Keratinocyte (primary cell): Measurements from ENCODE around the gene SKI.

Experiments used
- EZH2 ChIP-seq: IDR thresholded peaks from one replicate; pipeline ENCODE4 v1.6.1; 2012; ENCODE audit warnings: inconsistent platforms, mild to moderate bottlenecking, low read length, moderate library complexity
- TF ChIP-seq, protein P1 (sequence below), 3 experiments: IDR thresholded peaks in 1 of 3; conservative IDR thresholded peaks in 1 of 3; optimal IDR thresholded peaks in 1 of 3; 2 replicates in 2 of 3; 3 replicates in 1 of 3; pipeline versions ENCODE3 to v1.5.1; 2011; ENCODE audit warnings: low read length in 3 of 3, mild to moderate bottlenecking in 3 of 3, moderate library complexity in 2 of 3, control low read depth in 1 of 3, inconsistent platforms in 1 of 3; ENCODE audit not compliant: insufficient read depth in 2 of 3; ENCODE audit errors: extremely low read depth in 1 of 3

DNA sequence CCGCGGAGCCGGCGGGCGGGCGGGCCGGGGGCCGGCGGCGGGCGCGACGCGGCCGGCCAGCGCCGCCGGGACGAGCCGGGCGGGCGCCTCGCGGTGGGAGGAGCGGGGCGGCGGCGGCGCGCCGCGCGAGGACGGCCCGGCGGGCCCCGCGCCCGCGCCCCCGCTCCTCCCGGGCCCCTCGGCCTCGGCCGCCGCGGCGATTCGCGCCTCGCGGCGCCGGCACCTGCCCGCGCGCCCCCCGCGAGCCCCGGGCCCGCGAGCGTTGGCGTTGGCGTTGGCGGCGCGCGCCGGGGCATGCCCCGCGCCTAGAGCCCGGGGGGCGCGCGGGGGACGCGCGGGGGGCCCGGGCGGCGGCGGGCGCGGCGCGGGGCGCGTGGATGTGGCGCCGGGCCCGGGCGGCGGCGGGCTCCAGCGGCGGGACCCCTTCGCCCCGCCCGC, at the start of gene SKI:
- TF ChIP-seq, protein P1, sequence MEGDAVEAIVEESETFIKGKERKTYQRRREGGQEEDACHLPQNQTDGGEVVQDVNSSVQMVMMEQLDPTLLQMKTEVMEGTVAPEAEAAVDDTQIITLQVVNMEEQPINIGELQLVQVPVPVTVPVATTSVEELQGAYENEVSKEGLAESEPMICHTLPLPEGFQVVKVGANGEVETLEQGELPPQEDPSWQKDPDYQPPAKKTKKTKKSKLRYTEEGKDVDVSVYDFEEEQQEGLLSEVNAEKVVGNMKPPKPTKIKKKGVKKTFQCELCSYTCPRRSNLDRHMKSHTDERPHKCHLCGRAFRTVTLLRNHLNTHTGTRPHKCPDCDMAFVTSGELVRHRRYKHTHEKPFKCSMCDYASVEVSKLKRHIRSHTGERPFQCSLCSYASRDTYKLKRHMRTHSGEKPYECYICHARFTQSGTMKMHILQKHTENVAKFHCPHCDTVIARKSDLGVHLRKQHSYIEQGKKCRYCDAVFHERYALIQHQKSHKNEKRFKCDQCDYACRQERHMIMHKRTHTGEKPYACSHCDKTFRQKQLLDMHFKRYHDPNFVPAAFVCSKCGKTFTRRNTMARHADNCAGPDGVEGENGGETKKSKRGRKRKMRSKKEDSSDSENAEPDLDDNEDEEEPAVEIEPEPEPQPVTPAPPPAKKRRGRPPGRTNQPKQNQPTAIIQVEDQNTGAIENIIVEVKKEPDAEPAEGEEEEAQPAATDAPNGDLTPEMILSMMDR (optimal IDR thresholded peaks at IDR 0.05 in 1 of 3, IDR thresholded peaks at IDR 0.05 in 1 of 3, conservative IDR thresholded peaks at IDR 0.05 in 1 of 3; ENCODE audit: extremely low read depth in 1 of 3, insufficient read depth in 2 of 3, low read length in 3 of 3) = no peak
- no peak for TF ChIP-seq EZH2
